HG03565 (cell line): ENCODE results near the gene PRR12.

Experiments used
- ATAC-seq: cut with Tn5 transposase; IDR thresholded peaks from one replicate; pipeline ENCODE4 v1.9.1; 2021; ENCODE audit warnings: mild to moderate bottlenecking, moderate library complexity; ENCODE audit not compliant: unreplicated experiment

Gene PRR12

DNA sequence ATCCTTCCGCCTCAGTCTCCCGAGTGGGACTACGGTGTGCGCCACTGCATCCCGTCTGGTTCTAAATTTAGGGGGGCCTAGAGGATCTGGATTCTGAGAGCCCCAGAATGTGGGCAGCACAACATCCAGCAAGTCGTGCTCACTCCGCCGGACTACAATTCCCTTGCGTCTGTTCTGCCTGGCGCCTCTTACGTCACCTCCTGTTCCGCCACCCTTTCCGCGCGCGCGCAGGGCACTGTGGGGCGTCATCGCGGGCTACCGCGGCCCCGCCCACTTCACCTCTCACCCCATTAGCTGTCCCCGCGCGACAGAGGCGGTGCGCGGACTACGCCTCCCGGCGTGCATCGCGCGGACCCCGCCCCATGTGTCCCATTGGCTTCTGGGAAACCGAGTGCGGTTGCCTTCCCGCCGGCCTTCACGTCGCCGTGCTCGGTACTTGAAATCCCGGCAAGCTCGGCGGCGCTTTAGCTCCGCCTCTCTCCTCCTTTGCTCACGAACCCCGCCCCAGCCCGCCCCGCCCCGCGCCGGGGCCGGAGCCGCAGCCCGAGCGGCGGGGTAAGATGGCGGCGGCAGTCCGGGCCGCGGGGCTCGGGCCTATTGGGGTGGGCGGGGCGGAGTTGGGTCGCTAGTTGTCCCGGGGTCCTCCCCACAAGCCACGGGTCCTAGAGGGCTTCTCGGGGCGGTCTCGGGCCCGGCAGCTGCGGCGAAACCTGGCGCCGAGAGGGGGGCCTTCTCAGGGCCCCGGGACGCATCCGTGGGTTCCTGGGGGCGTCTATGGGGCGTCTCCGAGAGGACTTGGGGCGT is 50.9 kb downstream of the PRR12 start, which contains the start of gene SCAF1:
Gene SCAF1 (plus strand): TSS at position 522 of the 804 bp plus-strand sequence. CDS start 2,818 bp downstream, outside the sequence.
- ATAC-seq, result peak; percentile 59

DNA sequence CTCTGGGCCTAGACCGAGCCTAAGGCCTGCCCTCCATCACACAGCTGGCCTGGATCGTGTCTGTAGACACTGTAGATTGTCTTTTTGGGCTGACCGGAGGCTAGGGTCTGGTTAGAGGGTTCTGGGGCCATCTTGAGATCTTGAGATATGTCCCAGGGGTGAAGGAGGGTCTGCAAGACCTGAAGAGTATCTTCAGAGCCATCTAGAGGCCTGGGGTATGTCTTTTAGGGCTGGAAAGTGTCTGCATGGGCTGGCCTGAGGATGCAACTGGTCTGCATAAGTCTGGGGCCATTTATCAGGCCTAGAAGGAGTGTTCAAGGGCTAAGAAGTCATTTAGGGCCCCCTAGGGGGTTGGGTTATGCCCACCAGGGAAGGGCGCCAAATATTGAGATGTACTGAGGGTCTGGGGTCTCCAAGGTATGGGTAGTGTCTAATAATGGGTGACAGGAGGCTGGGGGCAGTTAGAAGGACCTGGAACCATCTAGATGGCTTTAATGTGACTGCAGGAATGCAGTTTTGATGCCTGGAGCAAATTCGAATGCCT is 51.6 kb downstream of the PRR12 start:
- ATAC-seq, result no peak

GRCh38 chr19:49643466-49643865 is 52.5 kb downstream of the PRR12 start:
- no peak for ATAC-seq

- no peak for ATAC-seq
Observed at GRCh38 chr19:49645592-49645991, 54.6 kb downstream of the PRR12 start.

- no peak for ATAC-seq
Observed at GRCh38 chr19:49645995-49646394, 55.0 kb downstream of the PRR12 start.

DNA sequence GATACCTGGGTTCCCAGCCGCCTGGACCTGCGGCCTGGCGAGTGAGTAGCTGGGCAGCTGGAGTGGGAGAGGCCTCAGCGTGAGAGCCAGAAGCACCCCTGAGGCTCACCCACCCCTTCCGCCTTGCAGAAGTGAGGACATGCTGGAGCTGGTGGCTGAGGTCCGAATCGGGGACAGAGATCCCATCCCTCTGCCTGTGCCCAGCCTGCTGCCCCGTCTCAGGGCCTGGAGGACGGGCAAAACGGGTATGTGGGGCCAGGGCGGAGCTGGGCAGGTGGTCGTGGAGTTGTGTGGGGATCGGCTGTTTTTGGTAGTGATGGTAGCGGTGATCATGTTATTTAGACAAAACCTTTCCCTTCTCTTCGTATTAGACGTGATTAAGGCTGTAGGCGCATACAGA is 55.6 kb downstream of the PRR12 start:
- ATAC-seq, result no peak

GRCh38 chr19:49651029-49651819 is 60.2 kb downstream of the PRR12 start:
- no peak for ATAC-seq

DNA sequence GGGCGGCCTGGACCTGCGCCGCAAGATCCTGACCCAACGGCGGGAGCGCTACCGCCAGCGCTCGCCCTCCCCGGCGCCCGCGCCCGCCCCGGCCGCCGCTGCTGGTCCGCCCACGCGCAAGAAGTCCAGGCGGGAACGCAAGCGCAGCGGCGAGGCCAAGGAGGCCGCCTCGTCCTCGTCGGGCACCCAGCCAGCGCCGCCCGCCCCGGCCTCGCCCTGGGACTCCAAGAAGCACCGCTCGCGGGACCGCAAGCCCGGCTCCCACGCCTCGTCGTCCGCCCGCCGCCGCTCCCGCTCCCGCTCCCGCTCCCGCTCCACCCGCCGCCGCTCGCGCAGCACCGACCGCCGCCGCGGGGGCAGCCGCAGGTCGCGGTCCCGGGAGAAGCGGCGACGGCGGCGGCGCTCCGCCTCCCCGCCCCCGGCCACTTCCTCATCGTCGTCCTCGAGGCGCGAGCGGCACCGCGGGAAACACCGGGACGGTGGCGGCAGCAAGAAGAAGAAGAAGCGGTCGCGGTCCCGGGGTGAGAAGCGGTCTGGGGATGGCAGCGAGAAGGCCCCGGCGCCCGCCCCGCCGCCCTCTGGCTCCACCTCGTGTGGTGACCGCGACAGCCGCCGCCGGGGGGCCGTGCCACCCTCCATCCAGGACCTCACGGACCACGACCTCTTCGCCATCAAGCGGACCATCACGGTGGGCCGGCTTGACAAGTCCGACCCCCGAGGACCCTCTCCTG is 61.0 kb downstream of the PRR12 start:
- no peak for ATAC-seq

DNA sequence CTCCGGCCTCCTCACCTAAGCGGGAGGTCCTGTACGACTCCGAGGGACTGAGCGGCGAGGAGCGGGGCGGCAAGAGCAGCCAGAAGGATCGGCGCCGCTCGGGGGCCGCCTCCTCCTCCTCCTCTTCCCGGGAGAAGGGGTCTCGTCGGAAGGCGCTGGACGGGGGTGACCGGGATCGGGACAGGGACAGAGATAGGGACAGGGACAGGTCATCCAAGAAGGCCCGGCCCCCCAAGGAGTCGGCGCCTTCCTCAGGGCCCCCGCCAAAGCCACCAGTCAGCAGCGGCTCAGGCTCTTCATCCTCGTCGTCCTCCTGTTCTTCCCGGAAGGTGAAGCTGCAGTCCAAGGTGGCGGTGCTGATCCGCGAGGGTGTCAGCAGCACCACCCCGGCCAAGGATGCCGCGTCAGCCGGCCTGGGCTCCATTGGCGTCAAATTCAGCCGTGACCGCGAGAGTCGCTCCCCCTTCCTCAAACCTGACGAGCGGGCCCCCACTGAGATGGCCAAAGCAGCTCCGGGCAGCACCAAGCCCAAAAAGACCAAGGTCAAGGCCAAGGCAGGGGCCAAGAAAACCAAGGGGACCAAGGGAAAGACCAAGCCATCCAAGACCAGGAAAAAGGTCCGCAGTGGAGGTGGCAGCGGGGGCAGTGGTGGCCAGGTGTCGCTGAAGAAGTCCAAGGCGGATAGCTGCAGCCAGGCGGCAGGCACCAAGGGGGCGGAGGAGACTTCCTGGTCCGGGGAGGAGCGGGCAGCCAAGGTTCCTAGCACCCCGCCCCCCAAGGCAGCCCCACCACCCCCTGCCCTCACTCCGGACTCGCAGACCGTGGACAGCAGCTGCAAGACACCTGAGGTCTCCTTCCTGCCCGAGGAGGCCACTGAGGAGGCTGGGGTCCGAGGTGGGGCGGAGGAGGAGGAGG is 61.8 kb downstream of the PRR12 start:
- ATAC-seq, result no peak

- ATAC-seq, result no peak
Observed at GRCh38 chr19:49653466-49653806, 62.5 kb downstream of the PRR12 start.

DNA sequence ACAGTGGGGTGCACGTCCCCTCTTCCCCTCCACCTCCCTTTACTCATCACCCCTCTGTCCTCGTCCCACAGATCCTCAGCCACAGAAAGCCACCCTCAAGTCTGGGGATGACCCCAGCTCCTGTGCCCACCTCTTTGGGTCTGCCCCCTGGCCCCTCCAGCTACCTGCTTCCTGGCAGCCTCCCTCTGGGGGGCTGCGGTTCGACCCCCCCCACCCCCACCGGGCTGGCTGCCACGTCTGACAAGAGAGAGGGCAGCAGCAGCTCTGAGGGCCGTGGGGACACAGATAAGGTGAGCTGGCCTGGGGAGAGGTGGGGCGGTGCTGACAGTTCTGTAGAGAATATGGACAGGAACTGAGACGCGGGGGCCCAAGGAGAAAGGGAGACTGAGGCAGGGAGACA is 63.6 kb downstream of the PRR12 start:
- ATAC-seq, result no peak

- no peak for ATAC-seq
Observed at GRCh38 chr19:49655570-49656455, 64.8 kb downstream of the PRR12 start.

DNA sequence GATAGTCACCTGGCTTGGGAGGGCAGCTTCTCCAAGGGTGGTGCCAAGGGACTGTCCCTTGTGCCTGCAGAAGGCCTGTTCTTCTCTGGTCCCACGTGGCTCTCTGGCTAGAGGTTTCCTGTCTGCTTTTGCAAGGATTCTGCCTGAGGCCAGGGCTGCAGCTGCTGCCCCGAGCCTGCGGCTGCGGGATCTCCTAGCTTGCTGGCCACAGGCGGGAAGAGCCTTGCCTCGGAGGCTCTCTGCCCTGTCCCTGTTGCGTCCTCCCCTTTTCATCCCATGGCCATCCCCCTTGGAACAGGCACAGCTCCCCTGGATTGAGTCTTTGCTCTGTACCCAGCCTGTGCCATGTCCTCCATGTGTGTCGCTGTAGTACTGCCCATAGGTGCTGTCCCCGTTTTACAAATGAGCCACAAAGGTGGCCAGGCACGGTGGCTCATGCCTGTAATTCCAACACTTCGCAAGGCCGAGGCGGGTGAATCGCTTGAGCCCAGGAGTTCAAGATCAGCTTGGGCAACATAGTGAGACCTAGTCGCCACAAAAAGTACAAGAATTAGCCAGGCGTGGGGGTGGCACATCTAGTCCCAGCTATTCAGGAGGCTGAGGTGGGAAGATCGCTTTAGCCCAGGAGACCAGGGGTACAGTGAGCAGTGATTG is 65.6 kb downstream of the PRR12 start:
- ATAC-seq, result no peak

GRCh38 chr19:49657493-49658138 is 66.6 kb downstream of the PRR12 start:
- ATAC-seq, result no peak

DNA sequence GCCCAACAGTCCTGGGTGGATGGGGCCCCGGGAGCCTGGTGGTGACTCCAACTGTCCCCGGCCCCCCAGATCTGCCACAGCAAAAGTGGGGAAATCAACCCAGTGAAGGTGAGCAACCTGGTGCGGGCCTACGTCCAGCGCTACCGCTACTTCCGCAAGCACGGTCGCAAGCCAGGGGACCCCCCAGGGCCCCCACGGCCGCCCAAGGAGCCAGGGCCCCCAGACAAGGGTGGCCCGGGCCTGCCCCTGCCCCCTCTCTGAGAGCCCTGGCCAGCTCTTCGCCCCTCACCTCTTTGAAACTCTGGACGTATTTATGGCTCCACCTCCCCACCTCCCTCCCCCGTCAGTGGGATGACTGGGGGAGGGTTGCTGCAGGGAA is 67.1 kb downstream of the PRR12 start:
- ATAC-seq, result no peak

- no peak for ATAC-seq
Observed at GRCh38 chr19:49658566-49659442, 67.8 kb downstream of the PRR12 start.

- ATAC-seq, result no peak
Observed at GRCh38 chr19:49660338-49660961, 69.5 kb downstream of the PRR12 start.
